Osteocyte (in vitro differentiated cells): Measurements from ENCODE around the gene EPHA6. TPM values are rescaled to one million over a fixed set of nuclear protein-coding genes. Genes with fewer than 3 reads are reported as not detected.

Source experiments
- DNase-seq: peaks from one replicate; pipeline ENCODE4 v3.0.0; 2021; ENCODE audit warnings: mixed read lengths; ENCODE audit not compliant: unreplicated experiment; ENCODE audit errors: extremely low spot score
- H3K27ac Mint-ChIP-seq: one replicate; pipeline ENCODE4 v1.8.0; 2021; ENCODE audit warnings: mild to moderate bottlenecking, mixed read lengths; ENCODE audit not compliant: unreplicated experiment
- H3K27me3 Mint-ChIP-seq: one replicate; pipeline ENCODE4 v1.8.0; 2021; ENCODE audit warnings: mixed read lengths; ENCODE audit not compliant: unreplicated experiment
- H3K36me3 Mint-ChIP-seq: one replicate; pipeline ENCODE4 v1.8.0; 2021; ENCODE audit warnings: mixed read lengths; ENCODE audit not compliant: unreplicated experiment
- H3K4me1 Mint-ChIP-seq: one replicate; pipeline ENCODE4 v1.8.0; 2021; ENCODE audit warnings: mixed read lengths; ENCODE audit not compliant: unreplicated experiment
- H3K4me3 Mint-ChIP-seq: one replicate; pipeline ENCODE4 v1.8.0; 2021; ENCODE audit warnings: mild to moderate bottlenecking, moderate library complexity, mixed read lengths; ENCODE audit not compliant: unreplicated experiment
- H3K9me3 Mint-ChIP-seq: one replicate; pipeline ENCODE4 v1.8.0; 2021; ENCODE audit warnings: mixed read lengths; ENCODE audit not compliant: unreplicated experiment
- total RNA-seq: library from RNA; stranded (reverse); gene quantifications from 2 replicates; pipeline ENCODE4 v1.2.1, GENCODE V29; 2021
- TF ChIP-seq, protein P1 (sequence below): fragments of 200-600 bp; sonication (generic); IDR thresholded peaks from 2 replicates; pipeline ENCODE4 v1.5.0; 2021; ENCODE audit warnings: antibody characterized with exemption, mild to moderate bottlenecking, moderate library complexity

EPHA6 gene
- total RNA-seq, 1 donor from 2014 or later = 0.51 TPM

DNA sequence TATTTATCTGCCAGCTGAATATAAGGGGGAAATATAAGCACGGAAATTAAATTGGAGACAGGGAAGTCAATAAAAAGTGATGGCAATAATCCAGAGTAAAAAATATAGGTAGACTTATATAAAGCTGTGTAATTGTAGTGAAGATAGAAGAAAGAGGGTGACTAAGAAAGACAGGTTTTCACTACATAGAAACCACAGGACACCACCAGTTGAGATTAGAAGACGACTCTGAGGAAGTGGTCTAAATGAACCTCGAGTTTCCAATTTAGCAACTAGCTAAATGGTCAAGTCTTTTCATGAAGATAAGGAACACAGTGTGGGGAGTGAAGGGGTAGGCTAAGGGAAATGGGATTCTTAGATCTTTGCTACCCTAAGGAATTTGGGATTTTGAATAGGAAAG, 761.3 kb downstream of the EPHA6 start:
- Mint-ChIP-seq H3K4me3 (no peak overlapping the region), H3K27me3 (peaks cover 3% of the 10 kb centered on the region), H3K27ac (no peak overlapping the region), H3K4me1 (no peaks in the 10 kb centered on the region), H3K9me3 (no peaks in the 10 kb centered on the region), H3K36me3 (no peaks in the 10 kb centered on the region)
- DNase-seq = no peak
- TF ChIP-seq, protein P1, sequence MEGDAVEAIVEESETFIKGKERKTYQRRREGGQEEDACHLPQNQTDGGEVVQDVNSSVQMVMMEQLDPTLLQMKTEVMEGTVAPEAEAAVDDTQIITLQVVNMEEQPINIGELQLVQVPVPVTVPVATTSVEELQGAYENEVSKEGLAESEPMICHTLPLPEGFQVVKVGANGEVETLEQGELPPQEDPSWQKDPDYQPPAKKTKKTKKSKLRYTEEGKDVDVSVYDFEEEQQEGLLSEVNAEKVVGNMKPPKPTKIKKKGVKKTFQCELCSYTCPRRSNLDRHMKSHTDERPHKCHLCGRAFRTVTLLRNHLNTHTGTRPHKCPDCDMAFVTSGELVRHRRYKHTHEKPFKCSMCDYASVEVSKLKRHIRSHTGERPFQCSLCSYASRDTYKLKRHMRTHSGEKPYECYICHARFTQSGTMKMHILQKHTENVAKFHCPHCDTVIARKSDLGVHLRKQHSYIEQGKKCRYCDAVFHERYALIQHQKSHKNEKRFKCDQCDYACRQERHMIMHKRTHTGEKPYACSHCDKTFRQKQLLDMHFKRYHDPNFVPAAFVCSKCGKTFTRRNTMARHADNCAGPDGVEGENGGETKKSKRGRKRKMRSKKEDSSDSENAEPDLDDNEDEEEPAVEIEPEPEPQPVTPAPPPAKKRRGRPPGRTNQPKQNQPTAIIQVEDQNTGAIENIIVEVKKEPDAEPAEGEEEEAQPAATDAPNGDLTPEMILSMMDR = no peak

DNA sequence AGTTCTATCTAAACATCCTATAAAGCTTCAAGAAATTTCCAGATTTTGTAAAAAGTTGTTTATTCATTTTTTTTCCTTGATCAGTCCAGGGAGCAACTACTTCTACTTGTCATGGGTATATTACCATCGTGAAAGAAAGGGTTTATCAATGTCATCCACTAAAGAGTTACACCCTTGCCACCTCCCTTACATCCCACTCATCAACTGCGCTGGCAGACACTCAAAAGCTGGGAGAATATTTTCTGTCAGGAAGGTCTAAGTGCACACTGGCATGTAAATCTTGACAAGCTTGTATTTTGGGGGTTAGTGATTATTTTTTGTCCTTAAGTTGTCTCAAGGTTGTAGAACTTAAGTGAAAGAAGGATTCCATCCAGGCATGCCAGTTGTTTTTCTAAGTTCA, 761.8 kb downstream of the EPHA6 start:
- Mint-ChIP-seq H3K9me3 (no peaks in the 10 kb centered on the region), H3K4me3 (no peak overlapping the region), H3K4me1 (no peaks in the 10 kb centered on the region), H3K36me3 (no peaks in the 10 kb centered on the region), H3K27me3 (peaks cover 3% of the 10 kb centered on the region), H3K27ac (no peak overlapping the region)
- no peak for DNase-seq
- TF ChIP-seq, protein P1 = no peak

DNA sequence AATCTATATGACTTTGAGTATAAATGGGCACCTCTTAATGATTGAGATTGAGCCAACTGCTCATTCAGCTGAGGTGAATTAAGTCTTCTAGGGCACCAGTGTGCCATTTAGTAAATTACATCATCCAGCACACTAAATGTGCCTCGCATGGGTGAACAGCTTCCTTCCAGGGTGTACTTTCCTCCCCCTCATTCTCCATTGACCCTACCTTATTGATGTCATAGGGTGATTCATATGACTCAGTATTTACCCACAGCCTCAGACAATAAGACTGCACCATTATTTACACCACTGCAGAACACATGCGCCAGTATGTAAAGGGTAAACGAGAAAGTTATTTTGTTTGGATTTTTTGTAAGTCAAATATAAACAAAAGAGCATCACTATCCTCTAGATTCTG, 765.0 kb downstream of the EPHA6 start:
- Mint-ChIP-seq H3K27me3 (peaks cover 3% of the 10 kb centered on the region), H3K9me3 (no peaks in the 10 kb centered on the region)
- TF ChIP-seq, protein P1 = no peak

DNA sequence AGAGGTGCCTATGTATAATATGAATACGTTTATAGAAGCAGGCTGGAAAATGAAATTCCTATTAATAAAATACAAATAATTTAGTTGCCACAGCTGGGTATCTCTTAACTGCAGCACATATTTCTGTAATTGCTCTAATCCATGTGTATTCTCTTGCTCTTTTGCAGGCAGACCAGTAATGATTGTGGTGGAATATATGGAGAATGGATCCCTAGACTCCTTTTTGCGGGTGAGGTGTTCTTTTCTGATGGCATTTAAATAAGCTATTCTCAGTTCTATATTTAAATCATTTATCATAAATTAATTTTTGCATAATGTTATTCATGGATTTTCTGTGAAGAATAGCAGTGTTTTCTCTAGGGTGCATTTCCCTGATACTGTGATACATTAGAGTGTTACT, 796.2 kb downstream of the EPHA6 start:
- H3K36me3 Mint-ChIP-seq = no peaks in the 10 kb centered on the region
- no peaks in the 10 kb centered on the region for H3K9me3 Mint-ChIP-seq
- DNase-seq = no peak
- H3K4me3 Mint-ChIP-seq = no peak overlapping the region
- no peak overlapping the region for H3K27ac Mint-ChIP-seq
- TF ChIP-seq, protein P1 = no peak
- no peaks in the 10 kb centered on the region for H3K4me1 Mint-ChIP-seq
- peaks cover 5% of the 10 kb centered on the region for H3K27me3 Mint-ChIP-seq

More for the DNA sequence above, 765.0 kb downstream of the EPHA6 start:
- Mint-ChIP-seq H3K4me1 (no peaks in the 10 kb centered on the region), H3K36me3 (no peaks in the 10 kb centered on the region), H3K4me3 (no peak overlapping the region), H3K27ac (no peak overlapping the region)
- DNase-seq = no peak

DNA sequence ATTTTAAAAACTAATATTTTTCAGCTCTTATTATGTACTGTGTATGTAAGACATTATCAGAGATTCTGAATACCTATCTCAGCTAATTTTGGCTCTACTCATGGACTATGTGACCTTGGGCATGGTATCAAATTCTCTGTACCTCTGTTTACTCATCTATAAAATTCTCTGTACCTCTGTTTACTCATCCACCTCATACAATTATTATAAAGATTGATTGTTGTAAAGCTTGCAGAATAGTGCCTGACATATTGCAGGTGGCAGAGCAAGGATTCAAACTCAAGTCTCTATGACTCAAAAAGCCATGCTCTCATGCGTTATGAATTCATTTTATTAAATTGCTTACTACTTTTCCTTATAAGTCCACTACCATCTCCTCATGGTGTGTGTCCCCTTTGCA, 798.2 kb downstream of the EPHA6 start:
- Mint-ChIP-seq H3K4me1 (no peaks in the 10 kb centered on the region), H3K9me3 (peaks cover 7% of the 10 kb centered on the region), H3K27ac (no peak overlapping the region), H3K27me3 (peaks cover 5% of the 10 kb centered on the region), H3K4me3 (no peak overlapping the region), H3K36me3 (no peaks in the 10 kb centered on the region)
- TF ChIP-seq, protein P1 = no peak
- no peak for DNase-seq
